Duodenal mucosa (tissue), 2 donors: ENCODE measurements around the gene MFF.
A peak's percentile ranks its signal among the peaks of the same experiment; 100 is the strongest.

ENCODE experiments used
- H3K27ac ChIP-seq: one replicate; pipeline ENCODE4 v1.7.0; 2013; ENCODE audit warnings: low read depth, low read length
- H3K27me3 ChIP-seq, 2 donors: one replicate each; pipeline ENCODE4 v1.7.0; 2013; ENCODE audit warnings: low read length in 2 of 2, control low read depth in 1 of 2; ENCODE audit not compliant: insufficient read depth in 2 of 2, control insufficient read depth in 1 of 2
- H3K36me3 ChIP-seq, 2 donors: one replicate each; pipeline ENCODE4 v1.7.0; 2013; ENCODE audit warnings: low read length in 2 of 2, control low read depth in 1 of 2; ENCODE audit not compliant: insufficient read depth in 2 of 2, control insufficient read depth in 1 of 2
- H3K4me1 ChIP-seq, 2 donors: one replicate each; pipeline ENCODE4 v1.7.0; 2013; ENCODE audit warnings: low read length in 2 of 2, control low read depth in 1 of 2; ENCODE audit not compliant: insufficient read depth in 2 of 2, control insufficient read depth in 1 of 2
- H3K4me3 ChIP-seq, 2 donors: one replicate each; pipeline ENCODE4 v1.7.0; 2013; ENCODE audit warnings: low read length in 2 of 2, low read depth in 1 of 2
- H3K9ac ChIP-seq, 2 donors: one replicate each; pipeline ENCODE4 v1.7.0; 2013; ENCODE audit warnings: low read length in 2 of 2, low read depth in 1 of 2
- H3K9me3 ChIP-seq, 2 donors: one replicate each; pipeline ENCODE4 v1.7.0; 2013; ENCODE audit warnings: low read length in 2 of 2, control low read depth in 1 of 2; ENCODE audit not compliant: control insufficient read depth in 1 of 2

The MFF gene

DNA sequence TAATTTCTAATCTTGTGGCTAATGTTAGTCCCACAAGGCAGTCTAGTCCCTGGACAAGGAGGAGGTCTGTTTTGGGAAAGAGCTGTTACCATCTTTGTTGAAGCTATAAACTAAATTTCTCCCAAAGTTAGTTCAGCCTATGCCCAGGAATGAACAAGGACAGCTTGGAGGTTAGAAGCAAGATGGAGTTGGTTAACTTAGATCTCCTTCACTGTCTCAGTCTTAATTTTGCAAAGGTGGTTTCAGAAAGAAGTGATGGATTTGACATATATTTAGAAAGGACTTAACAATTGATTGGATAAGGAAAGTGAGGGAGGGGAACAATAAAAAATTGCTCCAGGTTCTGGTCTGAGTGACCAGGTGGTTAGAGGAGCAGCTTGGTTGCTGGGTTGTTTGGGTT is 77.3 kb downstream of the MFF start:
- Histone ChIP-seq H3K4me1 (peaks cover 38 to 41% of the 10 kb centered on the region in 2 donors), H3K27ac (no peak overlapping the region), H3K9ac (no peak overlapping the region), H3K36me3 (no peaks in the 10 kb centered on the region), H3K9me3 (no peaks in the 10 kb centered on the region), H3K4me3 (no peak overlapping the region), H3K27me3 (no peaks in the 10 kb centered on the region)

GRCh38 chr2:227402959-227403358 is 77.9 kb downstream of the MFF start:
- H3K27me3 ChIP-seq, result no peaks in the 10 kb centered on the region
- peaks cover 32 to 35% of the 10 kb centered on the region in 2 donors for H3K4me1 ChIP-seq
- H3K36me3 ChIP-seq, result no peaks in the 10 kb centered on the region
- H3K27ac ChIP-seq, result no peak overlapping the region
- no peak overlapping the region for H3K9ac ChIP-seq
- no peaks in the 10 kb centered on the region for H3K9me3 ChIP-seq
- no peak overlapping the region for H3K4me3 ChIP-seq

GRCh38 chr2:227404585-227405271 is 79.7 kb downstream of the MFF start:
- peaks cover 19 to 26% of the 10 kb centered on the region in 2 donors for H3K4me1 ChIP-seq
- no peak overlapping the region for H3K9ac ChIP-seq
- H3K36me3 ChIP-seq, result no peaks in the 10 kb centered on the region
- H3K27ac ChIP-seq, result no peak overlapping the region
- no peak overlapping the region for H3K4me3 ChIP-seq
- H3K9me3 ChIP-seq, result no peaks in the 10 kb centered on the region
- no peaks in the 10 kb centered on the region for H3K27me3 ChIP-seq

- Histone ChIP-seq H3K36me3 (no peaks in the 10 kb centered on the region), H3K4me1 (peaks cover 15 to 23% of the 10 kb centered on the region in 2 donors), H3K9me3 (no peaks in the 10 kb centered on the region), H3K9ac (no peak overlapping the region), H3K4me3 (peak overlapping the region in 1 of 2 donors; percentile 4), H3K27me3 (no peaks in the 10 kb centered on the region), H3K27ac (no peak overlapping the region)
Measured at GRCh38 chr2:227406177-227407031, 81.4 kb downstream of the MFF start.
